HEK293 (cell line): ENCODE results near the gene AJUBA.
A peak's percentile ranks its signal among the peaks of the same experiment; 100 is the strongest.

Experiments used
- CTCF ChIA-PET: fragments of 350-600 bp; formaldehyde crosslinking; extraction: SDS; loops from one replicate; lab custom pipeline; 2021; ENCODE audit warnings: antibody characterized with exemption; lab: Yijun Ruan, JAX
- POLR2A ChIA-PET: fragments of 300-600 bp; formaldehyde crosslinking; extraction: SDS; loops from one replicate; lab custom pipeline; 2020; ENCODE audit warnings: antibody characterized with exemption, inconsistent platforms; lab: Yijun Ruan, JAX
- H3K27ac ChIP-seq: fragments of 200-500 bp; sonication (Bioruptor generic); 2 replicates; pipeline ENCODE4 v1.5.1; 2014; ENCODE audit warnings: low read depth, low read length, control low read depth, inconsistent platforms; ENCODE audit errors: extremely low read depth
- H3K36me3 ChIP-seq, 2 experiments: fragments of 200-500 bp in 1 of 2; sonication (Bioruptor generic) in 1 of 2; 1 replicate in 1 of 2; 2 replicates in 1 of 2; pipeline ENCODE4 v1.5.1; 2014 to 2017; ENCODE audit warnings: inconsistent platforms in 2 of 2, low read length in 2 of 2; ENCODE audit not compliant: control insufficient read depth in 2 of 2, insufficient read depth in 1 of 2
- H3K4me1 ChIP-seq: fragments of 200-500 bp; sonication (Bioruptor generic); 2 replicates; pipeline ENCODE4 v1.5.1; 2014; ENCODE audit warnings: mild to moderate bottlenecking, low read length, inconsistent platforms; ENCODE audit not compliant: control insufficient read depth, insufficient read depth
- H3K4me3 ChIP-seq: 2 replicates; pipeline ENCODE4 v1.5.1; 2011; ENCODE audit warnings: low read depth, mild to moderate bottlenecking, control low read depth, low read length, moderate library complexity
- H3K9me3 ChIP-seq: fragments of 200-500 bp; sonication (Bioruptor generic); 2 replicates; pipeline ENCODE4 v1.5.1; 2014; ENCODE audit warnings: low read depth, low read length, inconsistent platforms; ENCODE audit not compliant: control insufficient read depth, insufficient read depth
- BCL11B ChIP-seq: fragments of 450-650 bp; formaldehyde crosslinking; IDR thresholded peaks from 2 replicates; pipeline ENCODE4 v1.5.1; 2016; ENCODE audit warnings: low read depth, missing biosample characterization, missing genetic modification characterization
- HOXC10 ChIP-seq: sonication (generic); formaldehyde crosslinking; IDR thresholded peaks from 2 replicates; pipeline ENCODE4 v1.8.1; 2023; ENCODE audit warnings: mild to moderate bottlenecking, missing genetic modification reagents
- KLF16 ChIP-seq: fragments of 450-650 bp; formaldehyde crosslinking; IDR thresholded peaks from 2 replicates; pipeline ENCODE4 v1.5.1; 2017; ENCODE audit warnings: missing biosample characterization, missing genetic modification characterization
- KLF8 ChIP-seq: fragments of 450-650 bp; formaldehyde crosslinking; IDR thresholded peaks from 2 replicates; pipeline ENCODE4 v1.5.1; 2016; ENCODE audit warnings: missing biosample characterization, missing genetic modification characterization
- OSR2 ChIP-seq: fragments of 450-650 bp; formaldehyde crosslinking; IDR thresholded peaks from 2 replicates; pipeline ENCODE4 v1.5.1; 2016; ENCODE audit warnings: missing biosample characterization, missing genetic modification characterization
- PRDM1 ChIP-seq: fragments of 450-650 bp; formaldehyde crosslinking; IDR thresholded peaks from 2 replicates; pipeline ENCODE4; 2016; ENCODE audit warnings: missing biosample characterization, missing genetic modification characterization
- SCRT2 ChIP-seq: fragments of 450-650 bp; formaldehyde crosslinking; IDR thresholded peaks from 2 replicates; pipeline ENCODE4 v1.5.1; 2016; ENCODE audit warnings: missing biosample characterization, missing genetic modification characterization
- ZBTB17 ChIP-seq: fragments of 450-650 bp; formaldehyde crosslinking; IDR thresholded peaks from 2 replicates; pipeline ENCODE4 v1.5.1; 2016; ENCODE audit warnings: missing biosample characterization, missing genetic modification characterization
- ZFP41 ChIP-seq: fragments of 450-650 bp; formaldehyde crosslinking; IDR thresholded peaks from 2 replicates; pipeline ENCODE4 v1.5.1; 2016; ENCODE audit warnings: missing biosample characterization, missing genetic modification characterization, borderline replicate concordance
- ZNF302 ChIP-seq: fragments of 450-650 bp; formaldehyde crosslinking; IDR thresholded peaks from 2 replicates; pipeline ENCODE4 v1.5.1; 2016; ENCODE audit warnings: missing biosample characterization, missing genetic modification characterization, low read depth
- ZNF404 ChIP-seq: fragments of 450-650 bp; formaldehyde crosslinking; IDR thresholded peaks from 2 replicates; pipeline ENCODE4 v1.5.1; 2017; ENCODE audit warnings: missing biosample characterization, missing genetic modification characterization
- ZNF544 ChIP-seq: fragments of 450-650 bp; formaldehyde crosslinking; IDR thresholded peaks from 2 replicates; pipeline ENCODE4 v1.5.0; 2017; ENCODE audit warnings: missing biosample characterization, missing genetic modification characterization
- ZNF549 ChIP-seq: fragments of 450-650 bp; IDR thresholded peaks from 2 replicates; pipeline ENCODE4 v1.5.1; 2018; ENCODE audit warnings: missing biosample characterization, missing genetic modification characterization, mild to moderate bottlenecking, inconsistent platforms, moderate library complexity
- ZNF558 ChIP-seq: fragments of 450-650 bp; formaldehyde crosslinking; IDR thresholded peaks from 2 replicates; pipeline ENCODE4 v1.5.1; 2016; ENCODE audit warnings: missing biosample characterization, missing genetic modification characterization
- ZNF664 ChIP-seq: fragments of 450-650 bp; formaldehyde crosslinking; IDR thresholded peaks from 2 replicates; pipeline ENCODE4 v1.5.1; 2016; ENCODE audit warnings: missing biosample characterization, missing genetic modification characterization
- ZNF76 ChIP-seq: fragments of 450-650 bp; formaldehyde crosslinking; IDR thresholded peaks from 2 replicates; pipeline ENCODE4; 2016; ENCODE audit warnings: low read depth, missing biosample characterization, missing genetic modification characterization, borderline replicate concordance
- ZSCAN23 ChIP-seq: fragments of 450-650 bp; formaldehyde crosslinking; IDR thresholded peaks from 2 replicates; pipeline ENCODE4 v1.5.1; 2016; ENCODE audit warnings: missing biosample characterization, missing genetic modification characterization
- TF ChIP-seq, protein P1 (sequence below): fragments of 450-650 bp; formaldehyde crosslinking; IDR thresholded peaks from 2 replicates; pipeline ENCODE4 v1.5.1; 2017; ENCODE audit warnings: missing biosample characterization, missing genetic modification characterization
- TF ChIP-seq, protein P2 (sequence below): fragments of 450-650 bp; formaldehyde crosslinking; IDR thresholded peaks from 2 replicates; pipeline ENCODE4 v1.5.1; 2016; ENCODE audit warnings: missing biosample characterization, missing genetic modification characterization
- TF ChIP-seq, protein P3 (sequence below): fragments of 450-650 bp; formaldehyde crosslinking; IDR thresholded peaks from 2 replicates; pipeline ENCODE4 v1.5.1; 2017; ENCODE audit warnings: missing biosample characterization, mild to moderate bottlenecking, missing genetic modification characterization, moderate library complexity
- TF ChIP-seq, protein P4 (sequence below): fragments of 450-650 bp; formaldehyde crosslinking; IDR thresholded peaks from 2 replicates; pipeline ENCODE4 v1.5.1; 2016; ENCODE audit warnings: missing biosample characterization, missing genetic modification characterization
- TF ChIP-seq, protein P5 (sequence below): sonication (generic); formaldehyde crosslinking; IDR thresholded peaks from 2 replicates; pipeline ENCODE4 v1.8.1; 2022; ENCODE audit warnings: mild to moderate bottlenecking, moderate library complexity, missing genetic modification reagents
- TF ChIP-seq, protein P6 (sequence below): fragments of 450-650 bp; formaldehyde crosslinking; IDR thresholded peaks from 2 replicates; pipeline ENCODE4 v1.5.1; 2016; ENCODE audit warnings: missing biosample characterization, missing genetic modification characterization, low read depth

Gene AJUBA

DNA sequence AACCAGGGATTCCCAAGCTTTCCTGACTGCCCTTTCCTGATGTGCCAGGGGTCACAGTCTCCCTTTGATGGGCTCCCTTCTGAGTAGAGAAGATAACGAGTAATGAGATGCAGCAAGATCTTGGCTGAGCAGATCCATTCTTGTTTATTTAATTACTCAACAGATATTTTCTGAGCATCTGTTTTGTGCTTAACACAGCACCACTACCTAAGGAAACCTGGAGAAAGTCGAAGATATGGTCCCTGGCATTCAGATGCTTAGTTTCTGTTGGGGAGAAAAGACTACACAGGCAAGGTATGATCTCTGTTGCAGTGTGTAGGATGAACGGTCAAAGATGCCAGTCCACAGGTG lies 3.9 kb downstream of the AJUBA start:
- Histone ChIP-seq H3K4me3 (no peak overlapping the region), H3K4me1 (peaks cover 33% of the 10 kb centered on the region), H3K9me3 (no peaks in the 10 kb centered on the region), H3K27ac (peak overlapping the region; percentile 32; the same call in 1 of the 2 replicates), H3K36me3 (peaks cover 0 to 26% of the 10 kb centered on the region in 2 experiments; a peak in 2 of 3 replicates)
- ChIA-PET CTCF (interaction anchor here (0.6 to 7.9 kb wide), 12 partner anchors 7 to 680 kb away, joined by 3 to 227 read pairs (median 4); partner anchors contain the start of genes AJUBA, CDH24, HAUS4 and PRMT5), POLR2A (interaction anchor here (0.9 to 2.9 kb wide), 8 partner anchors 8 to 83 kb away, joined by 3 to 26 read pairs (median 7); partner anchors contain the start of genes CDH24, HAUS4 and PRMT5)
- TF ChIP-seq PRDM1 (tag by site-specific recombination) (peak; percentile 36; the same call in 1 of the 2 replicates), ZNF664 (peak; percentile 88), ZNF544 (tag by site-specific recombination) (no peak)

DNA sequence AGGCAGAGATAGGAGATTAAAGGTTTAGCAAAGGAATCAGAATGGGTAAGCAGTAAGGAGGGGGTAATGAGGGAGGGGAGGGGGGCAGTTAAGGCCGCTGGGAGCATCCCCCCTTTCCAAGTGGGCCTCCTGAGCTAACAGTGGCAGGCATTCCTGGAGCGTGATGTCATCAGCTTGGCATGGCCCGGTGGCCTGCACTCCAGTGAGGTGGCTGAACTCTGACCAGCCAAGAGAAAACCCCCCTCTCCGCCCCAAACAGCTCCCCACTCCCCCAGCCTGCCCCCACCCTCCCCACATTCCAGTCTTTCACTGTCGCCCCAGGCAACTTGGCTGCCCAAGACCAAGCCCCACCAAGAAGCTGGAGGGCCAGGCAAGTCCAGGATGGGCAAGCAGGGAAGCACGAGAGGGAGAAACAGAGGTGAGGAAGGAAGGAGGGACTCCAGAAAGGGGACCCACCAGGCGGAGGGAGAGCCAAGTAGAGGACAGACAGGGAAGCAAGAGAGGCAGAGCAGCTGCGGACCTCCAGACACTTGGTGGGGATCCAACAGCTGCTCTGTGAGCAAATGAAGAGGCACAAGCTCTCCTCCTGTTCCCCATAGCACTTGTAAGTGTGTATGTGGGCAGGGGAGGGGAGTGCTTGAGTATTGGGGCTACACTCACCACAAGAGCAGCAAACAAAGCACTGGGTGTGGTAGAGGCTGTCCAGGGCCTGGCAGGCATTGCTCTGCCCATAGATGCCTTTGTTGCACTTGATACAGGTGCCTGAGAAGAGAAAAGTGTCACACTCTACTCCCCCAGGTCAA lies 4.5 kb downstream of the AJUBA start:
- Histone ChIP-seq H3K9me3 (no peaks in the 10 kb centered on the region), H3K4me1 (peaks cover 29% of the 10 kb centered on the region), H3K36me3 (peaks cover 0 to 32% of the 10 kb centered on the region in 2 experiments; a peak in 2 of 3 replicates), H3K4me3 (no peak overlapping the region), H3K27ac (peak overlapping the region; percentile 51; the same call in 1 of the 2 replicates)
- ChIA-PET CTCF (interaction anchor here (0.6 to 7.9 kb wide), 15 partner anchors 8 to 142 kb away, joined by 3 to 227 read pairs (median 5); partner anchors contain the start of genes ACIN1, AJUBA, C14orf119 and CDH24), POLR2A (interaction anchor here (0.6 to 2.9 kb wide), 17 partner anchors 8 to 581 kb away, joined by 3 to 26 read pairs (median 7); partner anchors contain the start of genes ACIN1, C14orf119, CDH24 and HAUS4)
- TF ChIP-seq HOXC10 (CRISPR knock-in tag) = no peak
- 0 out of 2 replicates have a peak, but pooled peaks have one; percentile 50 for TF ChIP-seq KLF8
- TF ChIP-seq ZNF302 (tag by site-specific recombination) = no peak
- TF ChIP-seq SCRT2 = no peak
- TF ChIP-seq ZBTB17 (tag by site-specific recombination) = peak; percentile 35; the same call in 1 of the 2 replicates
- TF ChIP-seq ZNF76 = peak; percentile 42; the same call in 1 of the 2 replicates
- 0 out of 2 replicates have a peak, but pooled peaks have one; percentile 24 for TF ChIP-seq KLF16 (tag by site-specific recombination)
- no peak for TF ChIP-seq ZFP41 (tag by site-specific recombination)
- TF ChIP-seq, protein P1, sequence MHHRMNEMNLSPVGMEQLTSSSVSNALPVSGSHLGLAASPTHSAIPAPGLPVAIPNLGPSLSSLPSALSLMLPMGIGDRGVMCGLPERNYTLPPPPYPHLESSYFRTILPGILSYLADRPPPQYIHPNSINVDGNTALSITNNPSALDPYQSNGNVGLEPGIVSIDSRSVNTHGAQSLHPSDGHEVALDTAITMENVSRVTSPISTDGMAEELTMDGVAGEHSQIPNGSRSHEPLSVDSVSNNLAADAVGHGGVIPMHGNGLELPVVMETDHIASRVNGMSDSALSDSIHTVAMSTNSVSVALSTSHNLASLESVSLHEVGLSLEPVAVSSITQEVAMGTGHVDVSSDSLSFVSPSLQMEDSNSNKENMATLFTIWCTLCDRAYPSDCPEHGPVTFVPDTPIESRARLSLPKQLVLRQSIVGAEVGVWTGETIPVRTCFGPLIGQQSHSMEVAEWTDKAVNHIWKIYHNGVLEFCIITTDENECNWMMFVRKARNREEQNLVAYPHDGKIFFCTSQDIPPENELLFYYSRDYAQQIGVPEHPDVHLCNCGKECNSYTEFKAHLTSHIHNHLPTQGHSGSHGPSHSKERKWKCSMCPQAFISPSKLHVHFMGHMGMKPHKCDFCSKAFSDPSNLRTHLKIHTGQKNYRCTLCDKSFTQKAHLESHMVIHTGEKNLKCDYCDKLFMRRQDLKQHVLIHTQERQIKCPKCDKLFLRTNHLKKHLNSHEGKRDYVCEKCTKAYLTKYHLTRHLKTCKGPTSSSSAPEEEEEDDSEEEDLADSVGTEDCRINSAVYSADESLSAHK = no peak
- TF ChIP-seq ZSCAN23 (tag by site-specific recombination) = 0 out of 2 replicates have a peak, but pooled peaks have one; percentile 10
- TF ChIP-seq, protein P2, sequence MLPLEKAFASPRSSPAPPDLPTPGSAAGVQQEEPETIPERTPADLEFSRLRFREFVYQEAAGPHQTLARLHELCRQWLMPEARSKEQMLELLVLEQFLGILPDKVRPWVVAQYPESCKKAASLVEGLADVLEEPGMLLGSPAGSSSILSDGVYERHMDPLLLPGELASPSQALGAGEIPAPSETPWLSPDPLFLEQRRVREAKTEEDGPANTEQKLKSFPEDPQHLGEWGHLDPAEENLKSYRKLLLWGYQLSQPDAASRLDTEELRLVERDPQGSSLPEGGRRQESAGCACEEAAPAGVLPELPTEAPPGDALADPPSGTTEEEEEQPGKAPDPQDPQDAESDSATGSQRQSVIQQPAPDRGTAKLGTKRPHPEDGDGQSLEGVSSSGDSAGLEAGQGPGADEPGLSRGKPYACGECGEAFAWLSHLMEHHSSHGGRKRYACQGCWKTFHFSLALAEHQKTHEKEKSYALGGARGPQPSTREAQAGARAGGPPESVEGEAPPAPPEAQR (tag by site-specific recombination) = no peak
- TF ChIP-seq ZNF549 = no peak
- no peak for TF ChIP-seq ZNF404
- TF ChIP-seq ZNF558 (tag by site-specific recombination) = no peak
- no peak for TF ChIP-seq BCL11B
- TF ChIP-seq, protein P3, sequence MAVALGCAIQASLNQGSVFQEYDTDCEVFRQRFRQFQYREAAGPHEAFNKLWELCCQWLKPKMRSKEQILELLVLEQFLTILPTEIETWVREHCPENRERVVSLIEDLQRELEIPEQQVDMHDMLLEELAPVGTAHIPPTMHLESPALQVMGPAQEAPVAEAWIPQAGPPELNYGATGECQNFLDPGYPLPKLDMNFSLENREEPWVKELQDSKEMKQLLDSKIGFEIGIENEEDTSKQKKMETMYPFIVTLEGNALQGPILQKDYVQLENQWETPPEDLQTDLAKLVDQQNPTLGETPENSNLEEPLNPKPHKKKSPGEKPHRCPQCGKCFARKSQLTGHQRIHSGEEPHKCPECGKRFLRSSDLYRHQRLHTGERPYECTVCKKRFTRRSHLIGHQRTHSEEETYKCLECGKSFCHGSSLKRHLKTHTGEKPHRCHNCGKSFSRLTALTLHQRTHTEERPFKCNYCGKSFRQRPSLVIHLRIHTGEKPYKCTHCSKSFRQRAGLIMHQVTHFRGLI (tag by site-specific recombination) = no peak
- TF ChIP-seq, protein P4, sequence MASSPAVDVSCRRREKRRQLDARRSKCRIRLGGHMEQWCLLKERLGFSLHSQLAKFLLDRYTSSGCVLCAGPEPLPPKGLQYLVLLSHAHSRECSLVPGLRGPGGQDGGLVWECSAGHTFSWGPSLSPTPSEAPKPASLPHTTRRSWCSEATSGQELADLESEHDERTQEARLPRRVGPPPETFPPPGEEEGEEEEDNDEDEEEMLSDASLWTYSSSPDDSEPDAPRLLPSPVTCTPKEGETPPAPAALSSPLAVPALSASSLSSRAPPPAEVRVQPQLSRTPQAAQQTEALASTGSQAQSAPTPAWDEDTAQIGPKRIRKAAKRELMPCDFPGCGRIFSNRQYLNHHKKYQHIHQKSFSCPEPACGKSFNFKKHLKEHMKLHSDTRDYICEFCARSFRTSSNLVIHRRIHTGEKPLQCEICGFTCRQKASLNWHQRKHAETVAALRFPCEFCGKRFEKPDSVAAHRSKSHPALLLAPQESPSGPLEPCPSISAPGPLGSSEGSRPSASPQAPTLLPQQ = peak; percentile 63; the same call in 1 of the 2 replicates
- TF ChIP-seq, protein P5, sequence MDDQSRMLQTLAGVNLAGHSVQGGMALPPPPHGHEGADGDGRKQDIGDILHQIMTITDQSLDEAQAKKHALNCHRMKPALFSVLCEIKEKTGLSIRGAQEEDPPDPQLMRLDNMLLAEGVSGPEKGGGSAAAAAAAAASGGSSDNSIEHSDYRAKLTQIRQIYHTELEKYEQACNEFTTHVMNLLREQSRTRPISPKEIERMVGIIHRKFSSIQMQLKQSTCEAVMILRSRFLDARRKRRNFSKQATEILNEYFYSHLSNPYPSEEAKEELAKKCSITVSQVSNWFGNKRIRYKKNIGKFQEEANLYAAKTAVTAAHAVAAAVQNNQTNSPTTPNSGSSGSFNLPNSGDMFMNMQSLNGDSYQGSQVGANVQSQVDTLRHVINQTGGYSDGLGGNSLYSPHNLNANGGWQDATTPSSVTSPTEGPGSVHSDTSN (CRISPR knock-in tag) = no peak
- TF ChIP-seq OSR2 (tag by site-specific recombination) = peak; percentile 61; the same call in 1 of the 2 replicates
- TF ChIP-seq, protein P6, sequence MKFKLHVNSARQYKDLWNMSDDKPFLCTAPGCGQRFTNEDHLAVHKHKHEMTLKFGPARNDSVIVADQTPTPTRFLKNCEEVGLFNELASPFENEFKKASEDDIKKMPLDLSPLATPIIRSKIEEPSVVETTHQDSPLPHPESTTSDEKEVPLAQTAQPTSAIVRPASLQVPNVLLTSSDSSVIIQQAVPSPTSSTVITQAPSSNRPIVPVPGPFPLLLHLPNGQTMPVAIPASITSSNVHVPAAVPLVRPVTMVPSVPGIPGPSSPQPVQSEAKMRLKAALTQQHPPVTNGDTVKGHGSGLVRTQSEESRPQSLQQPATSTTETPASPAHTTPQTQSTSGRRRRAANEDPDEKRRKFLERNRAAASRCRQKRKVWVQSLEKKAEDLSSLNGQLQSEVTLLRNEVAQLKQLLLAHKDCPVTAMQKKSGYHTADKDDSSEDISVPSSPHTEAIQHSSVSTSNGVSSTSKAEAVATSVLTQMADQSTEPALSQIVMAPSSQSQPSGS = 0 out of 2 replicates have a peak, but pooled peaks have one; percentile 60
